ENCODE results near the gene ABCB6.

Gene ABCB6

DNA sequence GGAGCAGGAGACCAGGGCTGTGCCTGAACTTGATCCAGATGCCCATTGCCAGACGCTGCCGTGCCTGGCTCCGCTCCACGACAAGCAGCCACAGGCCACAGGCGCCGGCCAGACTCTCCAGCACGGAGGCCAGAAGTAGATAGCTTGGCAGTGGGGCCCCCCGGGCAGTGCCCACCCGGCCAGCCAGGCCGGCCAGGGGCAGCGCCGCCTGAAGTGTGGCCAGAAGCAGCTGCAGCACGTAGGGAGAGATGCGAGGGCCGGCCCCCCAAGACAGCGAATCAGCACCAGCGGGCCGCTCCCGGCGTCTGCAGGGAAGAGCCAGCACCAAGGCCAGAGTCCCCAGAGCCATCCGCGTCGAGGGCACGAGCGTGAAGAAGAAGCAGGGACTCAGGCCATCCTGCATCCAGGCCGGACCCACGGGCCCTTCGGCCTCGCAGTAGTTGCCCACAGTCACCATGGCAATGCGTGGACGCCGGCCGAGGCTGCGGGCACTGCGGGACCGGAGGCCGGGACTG lies 484 bp downstream of the ABCB6 start:
- peak overlapping the region; percentile 56 for H3K4me3 ChIP-seq (ENCODE audit: low read depth, low read length)
- TF ChIP-seq, protein P1, sequence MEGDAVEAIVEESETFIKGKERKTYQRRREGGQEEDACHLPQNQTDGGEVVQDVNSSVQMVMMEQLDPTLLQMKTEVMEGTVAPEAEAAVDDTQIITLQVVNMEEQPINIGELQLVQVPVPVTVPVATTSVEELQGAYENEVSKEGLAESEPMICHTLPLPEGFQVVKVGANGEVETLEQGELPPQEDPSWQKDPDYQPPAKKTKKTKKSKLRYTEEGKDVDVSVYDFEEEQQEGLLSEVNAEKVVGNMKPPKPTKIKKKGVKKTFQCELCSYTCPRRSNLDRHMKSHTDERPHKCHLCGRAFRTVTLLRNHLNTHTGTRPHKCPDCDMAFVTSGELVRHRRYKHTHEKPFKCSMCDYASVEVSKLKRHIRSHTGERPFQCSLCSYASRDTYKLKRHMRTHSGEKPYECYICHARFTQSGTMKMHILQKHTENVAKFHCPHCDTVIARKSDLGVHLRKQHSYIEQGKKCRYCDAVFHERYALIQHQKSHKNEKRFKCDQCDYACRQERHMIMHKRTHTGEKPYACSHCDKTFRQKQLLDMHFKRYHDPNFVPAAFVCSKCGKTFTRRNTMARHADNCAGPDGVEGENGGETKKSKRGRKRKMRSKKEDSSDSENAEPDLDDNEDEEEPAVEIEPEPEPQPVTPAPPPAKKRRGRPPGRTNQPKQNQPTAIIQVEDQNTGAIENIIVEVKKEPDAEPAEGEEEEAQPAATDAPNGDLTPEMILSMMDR (IDR thresholded peaks at IDR 0.05; ENCODE audit: borderline replicate concordance, insufficient read depth, low read depth, low read length): no peak

DNA sequence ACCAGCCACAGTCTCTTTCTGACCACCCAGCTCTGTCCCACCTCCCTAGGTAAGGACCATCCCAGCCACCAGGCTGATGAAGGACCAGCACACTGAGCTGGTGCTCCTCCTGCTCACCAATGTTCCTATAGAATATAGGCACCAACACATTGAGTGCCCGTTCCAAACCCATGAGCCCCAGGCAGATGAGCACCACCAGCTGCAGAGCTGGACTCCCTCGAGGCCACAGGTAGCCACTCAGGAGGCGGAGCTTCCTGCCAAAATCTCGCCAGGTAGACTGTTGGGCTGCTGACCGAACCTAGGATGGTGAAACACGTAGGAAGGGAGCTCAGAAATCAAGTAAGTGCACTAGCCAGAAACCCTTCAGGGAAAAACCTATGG lies 2.2 kb downstream of the ABCB6 start:
- TF ChIP-seq, protein P1 (IDR thresholded peaks at IDR 0.05; ENCODE audit: borderline replicate concordance, insufficient read depth, low read depth, low read length): no peak
- no peak overlapping the region for H3K4me3 ChIP-seq (ENCODE audit: low read depth, low read length)

DNA sequence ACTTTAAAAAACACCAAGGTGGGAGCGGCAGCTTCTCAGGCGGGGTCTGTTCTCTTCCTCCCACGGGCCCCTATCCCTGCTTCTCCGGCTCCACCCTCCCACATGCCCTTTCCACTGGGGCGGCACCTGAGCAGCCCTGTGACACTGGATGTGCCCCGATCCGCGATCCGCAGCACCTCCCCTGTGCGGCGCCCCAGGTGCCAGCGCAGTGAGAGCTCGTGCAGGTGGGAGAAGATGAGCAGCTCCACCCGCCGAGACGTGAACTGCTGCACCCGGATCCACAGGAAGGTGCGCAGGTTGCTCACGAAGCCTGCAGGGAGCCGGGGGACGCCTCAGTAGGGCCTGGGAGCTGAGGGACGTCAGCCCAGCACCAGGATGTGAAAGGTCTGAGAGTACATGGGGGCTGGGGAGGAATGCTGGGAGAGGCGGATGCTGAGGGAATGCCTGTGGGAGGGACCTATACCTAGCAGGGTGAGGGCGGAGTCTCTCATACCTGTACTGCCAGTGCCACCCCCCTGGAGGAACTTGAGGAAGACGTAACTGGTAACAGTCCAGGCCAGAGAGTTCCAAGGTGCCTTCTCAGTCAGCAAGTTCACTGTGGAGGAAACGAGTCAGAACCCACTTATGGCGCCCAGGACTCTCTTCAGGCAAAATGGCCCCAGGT lies 2.8 kb downstream of the ABCB6 start:
- H3K4me3 ChIP-seq (ENCODE audit: low read depth, low read length): no peak overlapping the region

DNA sequence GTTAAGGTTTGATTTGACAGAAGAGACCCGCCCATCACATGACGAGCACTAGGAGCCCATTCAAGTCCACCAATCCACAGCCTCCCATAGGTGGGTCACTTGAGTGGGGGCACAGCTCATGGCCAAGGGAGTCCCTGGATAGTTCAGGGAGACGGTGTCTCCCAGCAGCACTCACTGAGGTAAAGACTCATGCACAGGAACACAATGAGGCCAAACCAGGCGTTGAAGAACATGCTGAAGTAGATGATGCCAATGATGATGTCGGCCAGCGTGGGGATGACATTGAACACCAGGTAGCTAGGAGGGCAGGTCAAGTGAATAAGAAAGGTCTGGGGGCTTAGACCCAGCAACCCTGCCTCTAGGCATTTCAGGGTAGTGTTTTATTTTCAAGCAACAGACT lies 4.0 kb downstream of the ABCB6 start:
- no peak overlapping the region for H3K4me3 ChIP-seq (ENCODE audit: low read depth, low read length)
- TF ChIP-seq, protein P1 (IDR thresholded peaks at IDR 0.05; ENCODE audit: borderline replicate concordance, insufficient read depth, low read depth, low read length): no peak

More for the DNA sequence above, 2.8 kb downstream of the ABCB6 start:
- TF ChIP-seq, protein P1 (IDR thresholded peaks at IDR 0.05; ENCODE audit: borderline replicate concordance, insufficient read depth, low read depth, low read length): no peak

DNA sequence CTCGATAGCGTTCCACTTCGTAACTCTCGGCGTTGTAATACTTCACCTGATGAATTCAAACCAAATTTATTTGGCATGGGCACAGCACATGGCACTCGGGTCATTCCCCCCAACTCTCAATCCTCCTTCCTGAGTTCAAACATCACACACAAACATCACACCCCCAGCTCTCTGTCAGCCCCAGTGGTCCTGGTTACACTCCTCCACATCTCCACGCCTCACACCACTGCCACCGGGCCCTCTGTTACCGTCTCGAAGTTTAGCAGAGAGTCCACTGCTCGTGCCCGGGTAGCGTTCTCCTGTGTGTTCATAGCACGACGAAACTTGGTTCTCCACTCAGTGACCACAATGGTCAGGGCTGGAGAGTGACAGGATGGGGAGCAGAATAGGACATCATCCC lies 4.6 kb downstream of the ABCB6 start:
- TF ChIP-seq, protein P1 (IDR thresholded peaks at IDR 0.05; ENCODE audit: borderline replicate concordance, insufficient read depth, low read depth, low read length): no peak
- H3K4me3 ChIP-seq (ENCODE audit: low read depth, low read length): no peak overlapping the region

DNA sequence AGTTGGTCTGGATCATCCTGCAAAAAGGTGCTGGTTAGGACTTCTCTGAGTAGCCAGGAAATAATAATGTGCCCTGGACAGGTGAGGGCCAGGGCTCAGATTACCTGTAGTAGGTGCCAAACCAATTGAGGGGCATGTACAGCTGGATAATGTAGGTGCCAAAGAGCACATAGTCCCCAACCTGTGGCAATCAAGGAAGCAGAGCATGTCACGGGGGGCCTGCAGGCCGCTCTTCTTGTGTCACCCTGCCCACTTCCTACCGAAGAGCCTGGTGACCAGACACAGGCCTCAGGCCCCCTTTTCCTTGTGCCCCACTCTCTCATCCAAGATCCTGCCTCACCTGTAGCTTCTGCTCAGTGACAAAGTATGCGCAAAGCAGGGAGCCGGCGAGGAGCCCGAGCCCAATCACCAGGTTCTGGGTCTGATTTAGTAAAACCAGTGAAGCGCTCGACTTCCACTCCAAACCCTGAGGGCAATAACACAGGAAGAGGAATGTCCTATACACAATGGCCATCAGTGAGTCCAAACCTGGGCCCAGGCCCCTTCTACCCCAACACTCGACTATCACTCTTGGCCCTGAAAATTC lies 5.2 kb downstream of the ABCB6 start:
- no peak overlapping the region for H3K4me3 ChIP-seq (ENCODE audit: low read depth, low read length)
- TF ChIP-seq, protein P1 (IDR thresholded peaks at IDR 0.05; ENCODE audit: borderline replicate concordance, insufficient read depth, low read depth, low read length): no peak

DNA sequence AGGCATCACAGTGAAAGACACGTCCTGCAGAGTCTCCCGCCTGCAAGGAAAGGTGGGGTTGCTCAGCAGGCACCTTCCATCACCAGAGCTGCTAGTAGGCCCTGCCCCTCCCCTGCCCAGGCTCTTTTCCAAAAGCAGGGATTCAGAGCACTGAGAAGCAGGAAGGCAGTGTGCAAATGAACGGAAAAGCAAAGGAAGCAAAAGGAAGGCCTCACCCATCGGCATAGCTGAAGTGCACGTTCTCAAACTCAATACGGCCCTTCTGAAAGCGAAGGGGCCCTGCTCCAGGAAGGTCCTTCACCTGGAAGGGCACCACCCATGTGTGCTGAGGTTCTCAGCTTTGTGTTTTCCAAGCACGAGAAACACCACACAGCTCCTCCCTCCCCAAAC lies 5.7 kb downstream of the ABCB6 start:
- H3K4me3 ChIP-seq (ENCODE audit: low read depth, low read length): no peak overlapping the region
- TF ChIP-seq, protein P1 (IDR thresholded peaks at IDR 0.05; ENCODE audit: borderline replicate concordance, insufficient read depth, low read depth, low read length): no peak
